ENCODE measurements around the gene CEP192. TPM values are rescaled to one million over a fixed set of nuclear protein-coding genes. Genes with fewer than 3 reads are reported as not detected.

CEP192 gene
- polyA plus RNA-seq, 3 donors: 3.0 to 29.6 (median 3.7) TPM

DNA sequence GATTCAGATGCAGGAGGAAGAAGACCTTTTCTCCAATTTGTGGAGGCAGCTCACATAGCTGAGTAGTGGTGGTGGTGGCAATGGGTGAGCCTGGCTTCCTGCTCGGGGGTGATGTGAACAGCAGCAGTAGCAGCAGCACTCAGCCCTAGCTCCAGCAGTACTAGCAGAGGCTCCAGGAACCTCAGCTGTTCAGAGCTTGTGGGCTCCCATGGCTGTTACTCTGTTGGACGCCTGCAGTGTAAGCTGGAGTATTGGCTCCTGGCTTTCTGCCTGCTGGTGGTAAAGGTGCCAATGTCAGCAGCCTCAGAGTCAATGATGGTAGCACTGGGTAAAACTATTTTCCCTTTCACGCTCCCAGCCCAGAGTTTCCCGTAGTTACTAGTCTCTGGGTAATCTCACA, 46.5 kb upstream of the CEP192 start:
- no peak overlapping the region for H3K4me3 Mint-ChIP-seq
- no peak overlapping the region for H3K9ac ChIP-seq (ENCODE audit: insufficient read depth, low read length, poor library complexity, severe bottlenecking)

GRCh38 chr18:12946549-12947284, 44.4 kb upstream of the CEP192 start:
- peak overlapping the region; percentile 95 to 99 (median 99) for H3K27ac Mint-ChIP-seq
- whole genome bisulfite sequencing (ENCODE audit: insufficient coverage): 3% methylated on average over 15 of the region's 15 CpGs
- peaks cover 22% of the 10 kb centered on the region for H3K4me1 Mint-ChIP-seq
- H3K36me3 ChIP-seq (replicated peaks in 1 of 2; ENCODE audit: control insufficient read depth in 1 of 2, insufficient read depth in 2 of 2, low read length in 2 of 2): no peaks in the 10 kb centered on the region
- H3K79me2 ChIP-seq (ENCODE audit: insufficient read depth, low read length): peaks cover 30% of the 10 kb centered on the region
- H3K36me3 Mint-ChIP-seq: peaks cover 2 to 3% of the 10 kb centered on the region in 2 donors
- no peaks in the 10 kb centered on the region for H3K27me3 ChIP-seq (ENCODE audit: control insufficient read depth in 2 of 2, insufficient read depth in 2 of 2, low read length in 2 of 2)
- H3K4me3 ChIP-seq (replicated peaks in 1 of 3; ENCODE audit: low read depth in 2 of 3, low read length in 3 of 3): peak overlapping the region; percentile 70 to 92 (median 80)
- DNase-seq: peak; percentile 12 to 57 (median 45)
- peak overlapping the region; percentile 89 to 99 for H3K4me3 Mint-ChIP-seq
- peaks cover 0 to 4% (median 0%) of the 10 kb centered on the region in 7 donors for H3K9me3 Mint-ChIP-seq
- H2AFZ ChIP-seq (ENCODE audit: insufficient read depth, low read depth, low read length, poor library complexity, severe bottlenecking): peak overlapping the region; percentile 97
- no peaks in the 10 kb centered on the region for H4K20me1 ChIP-seq (ENCODE audit: insufficient read depth, low read length)
- peak overlapping the region; percentile 90 to 93 for H3K27ac ChIP-seq (ENCODE audit: low read depth in 1 of 2, low read length in 2 of 2)
- TF ChIP-seq, protein P1, sequence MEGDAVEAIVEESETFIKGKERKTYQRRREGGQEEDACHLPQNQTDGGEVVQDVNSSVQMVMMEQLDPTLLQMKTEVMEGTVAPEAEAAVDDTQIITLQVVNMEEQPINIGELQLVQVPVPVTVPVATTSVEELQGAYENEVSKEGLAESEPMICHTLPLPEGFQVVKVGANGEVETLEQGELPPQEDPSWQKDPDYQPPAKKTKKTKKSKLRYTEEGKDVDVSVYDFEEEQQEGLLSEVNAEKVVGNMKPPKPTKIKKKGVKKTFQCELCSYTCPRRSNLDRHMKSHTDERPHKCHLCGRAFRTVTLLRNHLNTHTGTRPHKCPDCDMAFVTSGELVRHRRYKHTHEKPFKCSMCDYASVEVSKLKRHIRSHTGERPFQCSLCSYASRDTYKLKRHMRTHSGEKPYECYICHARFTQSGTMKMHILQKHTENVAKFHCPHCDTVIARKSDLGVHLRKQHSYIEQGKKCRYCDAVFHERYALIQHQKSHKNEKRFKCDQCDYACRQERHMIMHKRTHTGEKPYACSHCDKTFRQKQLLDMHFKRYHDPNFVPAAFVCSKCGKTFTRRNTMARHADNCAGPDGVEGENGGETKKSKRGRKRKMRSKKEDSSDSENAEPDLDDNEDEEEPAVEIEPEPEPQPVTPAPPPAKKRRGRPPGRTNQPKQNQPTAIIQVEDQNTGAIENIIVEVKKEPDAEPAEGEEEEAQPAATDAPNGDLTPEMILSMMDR (IDR thresholded peaks at IDR 0.05): no peak
- H3K27me3 Mint-ChIP-seq (ENCODE audit: low read depth in 3 of 3): peaks cover 0 to 5% (median 0%) of the 10 kb centered on the region in 3 donors
- intact Hi-C loops (cut with micrococcal nuclease): loop anchor here (2.0 to 10.0 kb wide), 5 partner anchors 46 to 781 kb away; partner anchors contain the start of genes PTPN2 (in 2 of the 2), AFG3L2 (in 1 of the 2), CEP192 (in 1 of the 2) and FAM210A (in 1 of the 2)
- peak overlapping the region; percentile 71 for H3K9ac ChIP-seq (ENCODE audit: insufficient read depth, low read length, poor library complexity, severe bottlenecking)
- no peaks in the 10 kb centered on the region for H3K9me3 ChIP-seq (replicated peaks in 1 of 2; ENCODE audit: control insufficient read depth in 1 of 2, insufficient read depth in 1 of 2, low read length in 2 of 2)
- H3K4me1 ChIP-seq (ENCODE audit: control insufficient read depth in 1 of 2, insufficient read depth in 2 of 2, low read length in 2 of 2): peaks cover 14 to 21% of the 10 kb centered on the region in 2 donors
- peak overlapping the region; percentile 97 for H3K4me2 ChIP-seq (replicated peaks; ENCODE audit: extremely low read depth, low read length, poor library complexity, severe bottlenecking)

More for the DNA sequence above, 46.5 kb upstream of the CEP192 start:
- peaks cover 18% of the 10 kb centered on the region for H3K4me1 Mint-ChIP-seq
- DNase-seq: no peak
- no peak overlapping the region for H2AFZ ChIP-seq (ENCODE audit: insufficient read depth, low read depth, low read length, poor library complexity, severe bottlenecking)
- peaks cover 14 to 21% of the 10 kb centered on the region in 2 donors for H3K4me1 ChIP-seq (ENCODE audit: control insufficient read depth in 1 of 2, insufficient read depth in 2 of 2, low read length in 2 of 2)
- H4K20me1 ChIP-seq (ENCODE audit: insufficient read depth, low read length): no peaks in the 10 kb centered on the region
- no peak overlapping the region for H3K27ac Mint-ChIP-seq
- H3K4me3 ChIP-seq (replicated peaks in 1 of 3; ENCODE audit: low read depth in 2 of 3, low read length in 3 of 3): no peak overlapping the region
- H3K27ac ChIP-seq (ENCODE audit: low read depth in 1 of 2, low read length in 2 of 2): no peak overlapping the region
- H3K36me3 Mint-ChIP-seq: peaks cover 0 to 2% of the 10 kb centered on the region in 2 donors
- H3K9me3 ChIP-seq (replicated peaks in 1 of 2; ENCODE audit: control insufficient read depth in 1 of 2, insufficient read depth in 1 of 2, low read length in 2 of 2): no peaks in the 10 kb centered on the region
- peaks cover 0 to 3% (median 0%) of the 10 kb centered on the region in 3 donors for H3K27me3 Mint-ChIP-seq (ENCODE audit: low read depth in 3 of 3)
- peaks cover 11% of the 10 kb centered on the region for H3K79me2 ChIP-seq (ENCODE audit: insufficient read depth, low read length)
- 54% methylated on average over 2 of the region's 4 CpGs for WGBS (ENCODE audit: insufficient coverage)
- intact Hi-C loops (cut with micrococcal nuclease): loop anchor here (5.0 to 10.0 kb wide), 4 partner anchors 48 to 783 kb away; partner anchors contain the start of genes PTPN2 (in 2 of the 2), CEP192 (in 1 of the 2), FAM210A (in 1 of the 2) and RNMT (in 1 of the 2)
- no peak overlapping the region for H3K4me2 ChIP-seq (replicated peaks; ENCODE audit: extremely low read depth, low read length, poor library complexity, severe bottlenecking)
- peaks cover 0 to 3% (median 0%) of the 10 kb centered on the region in 7 donors for H3K9me3 Mint-ChIP-seq
- TF ChIP-seq, protein P1 (IDR thresholded peaks at IDR 0.05): no peak
- no peaks in the 10 kb centered on the region for H3K27me3 ChIP-seq (ENCODE audit: control insufficient read depth in 2 of 2, insufficient read depth in 2 of 2, low read length in 2 of 2)
- H3K36me3 ChIP-seq (replicated peaks in 1 of 2; ENCODE audit: control insufficient read depth in 1 of 2, insufficient read depth in 2 of 2, low read length in 2 of 2): no peaks in the 10 kb centered on the region
